Islet of Langerhans (tissue), 1 donor: Measurements from ENCODE around the gene ALG14.
"Not testable (repeated sequence)": the region's sequence is repeated elsewhere in the genome, so short reads cannot be mapped to it uniquely, and the experiment has no call there.

Experiments
- FAIRE-seq: peaks from one replicate; lab custom pipeline; 2011; peaks lifted over from hg19 to GRCh38; lab: Jason Lieb, UNC

Gene ALG14

GRCh38 chr1:95041491-95042165, 31.1 kb downstream of the ALG14 start:
- FAIRE-seq = no peak

- FAIRE-seq = no peak
These were observed 32.7 kb downstream of the ALG14 start for GRCh38 chr1:95040032-95040525.

GRCh38 chr1:95039360-95040031, 33.3 kb downstream of the ALG14 start:
- FAIRE-seq = no peak

GRCh38 chr1:95035536-95035935, 37.2 kb downstream of the ALG14 start:
- no peak for FAIRE-seq

- no peak for FAIRE-seq
These were observed 38.2 kb downstream of the ALG14 start for GRCh38 chr1:95034506-95034905.

GRCh38 chr1:95033843-95034242, 38.9 kb downstream of the ALG14 start:
- FAIRE-seq = no peak

GRCh38 chr1:95029532-95029931, 43.2 kb downstream of the ALG14 start:
- FAIRE-seq = no peak

GRCh38 chr1:95028954-95029353, 43.8 kb downstream of the ALG14 start:
- FAIRE-seq = no peak

GRCh38 chr1:95027046-95027445, 45.7 kb downstream of the ALG14 start:
- no peak for FAIRE-seq

- FAIRE-seq = no peak
These were observed 49.2 kb downstream of the ALG14 start for GRCh38 chr1:95023399-95024043.

GRCh38 chr1:95022644-95022926, 50.2 kb downstream of the ALG14 start:
- FAIRE-seq = no peak

- FAIRE-seq = peak; percentile 9
These were observed 50.7 kb downstream of the ALG14 start for GRCh38 chr1:95021805-95022643.

- FAIRE-seq = no peak
These were observed 51.6 kb downstream of the ALG14 start for GRCh38 chr1:95021119-95021518.

GRCh38 chr1:95019466-95019865, 53.3 kb downstream of the ALG14 start:
- FAIRE-seq = not testable (repeated sequence)

- peak; percentile 65 for FAIRE-seq
These were observed 54.0 kb downstream of the ALG14 start for GRCh38 chr1:95018602-95019369.

- FAIRE-seq = no peak
These were observed 55.0 kb downstream of the ALG14 start for GRCh38 chr1:95017775-95018174.

- FAIRE-seq = no peak
These were observed 57.7 kb downstream of the ALG14 start for GRCh38 chr1:95015076-95015475.

GRCh38 chr1:95013950-95014574, 58.7 kb downstream of the ALG14 start:
- FAIRE-seq = no peak

GRCh38 chr1:95012389-95012788, 60.4 kb downstream of the ALG14 start:
- no peak for FAIRE-seq

GRCh38 chr1:95010158-95010557, 62.6 kb downstream of the ALG14 start:
- FAIRE-seq = no peak

GRCh38 chr1:95007687-95008086, 65.1 kb downstream of the ALG14 start:
- FAIRE-seq = no peak
